Nucleus accumbens (tissue), 56 donors: ENCODE data around the gene SRGN.
"Not testable (repeated sequence)": the region's sequence is repeated elsewhere in the genome, so short reads cannot be mapped to it uniquely, and the experiment has no call there.

ENCODE experiments used
- DNase-seq, 56 donors: peaks; one replicate each; lab custom pipeline; 2025; lab: John Stamatoyannopoulos, UW

The SRGN gene

GRCh38 chr10:69087590-69088470, at the start of gene SRGN:
SRGN (plus strand) TSS chr10:69088103; CDS start chr10:69088158, 55 bp downstream.
- peak in 22 of 56 donors; percentile 1 to 47 (median 12) for DNase-seq

GRCh38 chr10:69040904-69041303, 47.0 kb upstream of the SRGN start:
- not testable (repeated sequence) for DNase-seq

GRCh38 chr10:69042417-69042816, 45.5 kb upstream of the SRGN start:
- DNase-seq = no peak

GRCh38 chr10:69042838-69043237, 45.1 kb upstream of the SRGN start:
- DNase-seq = no peak

GRCh38 chr10:69043931-69044531, 43.9 kb upstream of the SRGN start:
- no peak for DNase-seq

- no peak for DNase-seq
These were observed 43.4 kb upstream of the SRGN start for GRCh38 chr10:69044546-69044945.

- DNase-seq = no peak
These were observed 42.2 kb upstream of the SRGN start for GRCh38 chr10:69045441-69046300.

GRCh38 chr10:69047111-69047832, 40.6 kb upstream of the SRGN start:
- no peak for DNase-seq

- peak in 14 of 56 donors; percentile 3 to 34 (median 11) for DNase-seq
These were observed 39.8 kb upstream of the SRGN start for GRCh38 chr10:69048103-69048502.

GRCh38 chr10:69049566-69049961, 38.3 kb upstream of the SRGN start:
- DNase-seq = peak in 3 of 56 donors; percentile 8 to 14 (median 9)

GRCh38 chr10:69051303-69051702, 36.6 kb upstream of the SRGN start:
- DNase-seq = peak in 12 of 56 donors; percentile 6 to 52 (median 12)

- DNase-seq = peak in 4 of 56 donors; percentile 8 to 24 (median 12)
These were observed 36.0 kb upstream of the SRGN start for GRCh38 chr10:69051710-69052487.

- DNase-seq = no peak
These were observed 35.2 kb upstream of the SRGN start for GRCh38 chr10:69052736-69053135.

GRCh38 chr10:69055241-69055640, 32.7 kb upstream of the SRGN start:
- no peak for DNase-seq

- peak in 5 of 56 donors; percentile 8 to 14 (median 11) for DNase-seq
These were observed 31.8 kb upstream of the SRGN start for GRCh38 chr10:69056129-69056528.

- DNase-seq = no peak
These were observed 31.2 kb upstream of the SRGN start for GRCh38 chr10:69056536-69057260.

- DNase-seq = peak in 18 of 56 donors; percentile 4 to 52 (median 16)
These were observed 30.5 kb upstream of the SRGN start for GRCh38 chr10:69057261-69057950.

GRCh38 chr10:69057951-69058297, 30.0 kb upstream of the SRGN start:
- DNase-seq = no peak
